Fibroblast of skin of back (primary cell): ENCODE data around the gene CFAP46.
"Not testable (repeated sequence)": the region's sequence is repeated elsewhere in the genome, so short reads cannot be mapped to it uniquely, and the experiment has no call there.

Experiments
- DNase-seq: peaks from one replicate; pipeline ENCODE4 v3.0.0-alpha.2; 2013

CFAP46 gene

DNA sequence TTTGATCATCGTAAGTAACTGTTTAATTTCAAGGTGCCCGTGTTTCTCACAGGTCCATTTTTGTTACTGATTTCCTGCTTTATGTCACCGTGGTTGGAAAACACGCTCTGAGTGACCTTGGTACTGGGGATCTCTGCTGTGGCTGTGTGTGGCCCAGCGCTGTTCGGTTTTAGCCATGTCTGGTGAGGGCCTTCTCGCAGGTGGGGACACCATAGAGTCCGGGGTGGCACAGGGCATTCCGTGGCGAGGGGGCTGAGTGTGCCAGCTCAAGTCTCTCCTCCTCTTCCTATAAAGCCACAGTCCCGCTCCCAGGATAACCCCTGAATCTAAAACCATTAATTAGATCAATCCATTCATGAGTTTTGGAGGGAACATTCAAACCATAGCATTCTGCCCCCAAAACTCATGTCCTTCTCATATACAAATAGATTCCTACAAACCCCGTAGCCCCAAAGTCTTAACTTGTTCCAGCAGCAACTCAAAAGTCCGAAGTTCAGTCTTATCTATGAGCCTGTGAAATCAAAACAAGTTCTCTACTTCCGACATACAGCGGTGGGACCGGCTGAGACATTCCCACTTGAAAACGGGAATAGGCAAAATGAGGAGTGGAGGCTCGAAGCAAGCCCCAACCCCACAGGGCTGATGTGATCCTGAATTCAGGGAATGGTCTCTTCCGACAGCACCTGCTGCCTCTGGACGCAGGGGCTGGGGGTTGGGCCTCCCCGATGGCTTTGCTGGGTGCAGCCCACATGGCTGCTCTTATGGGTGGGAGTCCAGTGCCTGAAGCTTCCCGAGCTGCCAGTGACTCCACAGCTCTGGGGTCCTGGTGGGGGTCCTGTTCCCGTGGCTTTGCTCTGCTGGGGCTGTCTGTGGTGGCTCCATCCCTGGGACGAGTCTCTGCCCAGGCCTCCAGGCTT, 101.4 kb downstream of the CFAP46 start:
- no peak for DNase-seq

DNA sequence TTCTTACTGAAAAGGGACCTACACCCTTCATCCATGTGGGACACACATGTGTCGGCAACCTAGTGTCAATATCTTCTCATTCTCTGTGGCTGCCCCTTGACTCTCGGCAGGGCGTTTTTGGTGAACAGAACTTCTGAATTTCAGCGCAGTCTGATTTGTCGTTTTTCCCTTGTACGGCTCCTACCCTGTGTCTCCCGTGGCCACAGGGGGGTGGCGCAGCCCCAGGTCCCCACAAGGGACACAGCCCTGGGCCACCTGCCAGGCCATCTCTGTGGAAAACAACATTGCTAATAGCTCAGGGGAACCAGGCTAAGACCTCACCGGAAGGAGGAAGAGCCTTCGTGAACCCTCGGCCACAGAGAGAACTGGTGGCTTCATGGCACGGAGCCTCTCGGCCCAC, 103.3 kb downstream of the CFAP46 start:
- DNase-seq = no peak

DNA sequence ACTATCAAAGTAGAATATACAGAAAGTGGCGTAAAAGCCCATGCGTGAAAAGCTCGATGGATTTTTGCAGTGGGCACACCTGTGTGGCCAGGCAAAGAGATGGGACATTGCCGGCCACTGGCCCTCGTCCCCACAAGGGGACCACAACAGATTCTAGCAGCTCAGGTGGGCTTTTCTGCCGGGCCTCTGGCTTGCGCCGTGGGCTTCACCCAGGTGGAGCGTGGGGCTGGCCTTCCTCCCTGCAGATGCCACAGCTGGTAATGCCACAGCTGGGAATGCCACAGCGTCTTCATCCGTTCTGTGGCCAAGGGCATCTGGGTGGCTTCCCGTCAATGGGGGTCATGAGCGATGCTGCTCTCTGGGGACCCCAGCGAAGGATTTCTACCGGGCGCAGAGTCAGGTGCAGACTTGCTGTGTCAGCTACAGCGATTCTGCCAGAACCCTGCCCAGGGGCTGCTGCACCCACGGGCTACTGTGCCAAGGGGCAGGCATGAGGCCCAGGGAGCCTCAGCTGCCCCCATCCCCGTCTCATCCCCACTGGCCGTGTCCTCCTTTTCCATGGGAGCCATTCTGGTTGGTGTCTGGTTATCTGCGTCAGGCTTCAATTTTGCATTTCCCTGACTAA, 103.9 kb downstream of the CFAP46 start:
- DNase-seq = no peak

DNA sequence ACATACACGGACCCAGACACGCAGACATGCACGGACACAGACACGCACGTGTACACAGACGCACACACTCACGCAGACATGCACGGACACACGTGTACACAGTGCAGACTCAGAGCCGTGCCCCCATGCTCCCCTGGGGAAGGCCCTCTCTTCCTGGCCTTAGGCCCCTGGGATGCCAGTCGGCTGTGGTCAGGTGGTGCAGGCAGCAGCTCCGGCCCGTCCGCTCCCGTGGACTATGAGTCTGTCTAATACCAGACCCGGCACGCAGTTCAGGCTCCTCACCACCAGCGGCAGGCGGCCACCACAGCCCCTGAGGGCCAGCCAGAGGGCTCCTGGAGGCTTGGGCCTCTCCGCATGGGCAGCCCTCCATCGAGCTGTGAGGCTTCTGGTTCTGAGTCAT, 104.5 kb downstream of the CFAP46 start:
- DNase-seq = no peak

DNA sequence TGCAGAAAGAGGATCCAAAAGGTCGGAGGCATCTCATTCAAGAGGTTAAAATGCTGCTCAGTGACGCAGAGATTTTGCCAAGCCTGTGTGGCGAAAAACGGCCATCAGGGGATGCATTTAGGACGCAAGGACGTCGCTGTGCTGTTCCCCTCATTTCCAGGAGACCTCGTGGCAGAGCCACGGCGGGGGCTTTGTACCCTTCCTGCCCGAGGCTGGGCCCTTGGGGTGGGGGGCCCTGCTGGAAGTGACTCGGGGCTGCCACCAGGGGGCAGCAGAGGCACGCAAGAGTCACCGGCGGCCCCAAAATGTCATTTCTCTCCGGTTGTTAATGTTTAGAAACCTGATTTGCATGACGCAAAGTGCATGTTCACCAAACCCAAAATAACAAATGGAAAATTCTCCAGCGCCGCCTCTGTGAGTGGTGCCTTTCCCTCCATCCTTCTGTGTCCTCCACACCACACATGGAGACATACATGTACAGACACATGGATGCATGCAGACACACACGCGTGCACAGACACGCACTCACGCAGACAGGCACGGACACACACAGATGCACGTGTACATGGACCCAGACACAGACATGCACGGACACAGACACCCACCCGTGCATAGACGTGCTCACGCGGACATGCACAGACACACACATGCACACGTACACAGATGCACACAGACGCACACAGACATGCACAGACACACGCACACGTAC, 105.4 kb downstream of the CFAP46 start:
- DNase-seq = peak; percentile 5

DNA sequence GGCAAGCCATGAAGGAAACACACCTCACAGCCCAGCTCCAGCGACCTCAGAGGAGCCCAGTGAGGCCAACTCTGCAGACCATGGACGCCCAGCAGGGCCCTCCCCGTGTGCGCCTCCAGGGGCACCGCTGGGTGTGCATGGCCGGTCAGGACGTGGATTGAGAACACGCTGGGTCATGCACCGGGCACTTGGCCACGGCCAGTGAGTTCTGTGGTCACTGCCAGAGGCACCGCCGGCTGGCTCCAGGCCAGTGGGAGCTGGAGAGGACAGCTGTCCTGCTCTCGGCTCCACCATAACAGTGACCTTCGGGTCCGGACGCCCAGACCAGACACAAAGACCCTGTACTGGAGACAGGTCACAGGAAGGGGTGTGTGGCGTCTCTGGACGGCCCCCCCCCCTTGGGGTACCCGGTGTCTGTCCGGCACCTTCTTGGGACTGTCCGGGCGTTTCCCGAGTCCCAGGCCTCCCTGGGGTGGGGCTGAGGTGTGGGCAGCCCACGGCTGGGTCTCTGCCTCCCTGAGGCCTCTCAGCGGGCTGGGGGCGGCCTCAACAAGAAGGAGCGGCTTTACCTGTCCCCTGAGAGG, 106.0 kb downstream of the CFAP46 start:
- DNase-seq = no peak

DNA sequence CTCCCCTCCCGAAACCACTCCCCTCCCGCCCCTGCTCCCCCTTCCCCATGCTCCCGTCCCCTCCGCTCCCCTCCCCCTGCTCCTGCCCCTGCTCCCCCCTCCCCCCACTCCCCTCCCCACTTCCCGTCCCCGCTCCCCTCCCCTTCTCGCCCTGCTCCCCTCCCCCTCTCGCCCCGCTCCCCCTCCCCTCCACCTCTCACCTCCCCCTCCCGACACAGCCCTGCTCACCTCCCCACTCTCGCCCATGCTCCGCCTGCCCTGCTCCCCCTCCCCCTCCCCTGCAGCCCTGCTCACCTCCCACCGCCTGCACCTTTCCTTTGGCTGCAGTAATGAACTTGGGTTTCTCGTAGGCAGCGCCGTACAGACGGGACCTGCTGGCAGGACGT, 106.5 kb downstream of the CFAP46 start:
- DNase-seq = no peak

DNA sequence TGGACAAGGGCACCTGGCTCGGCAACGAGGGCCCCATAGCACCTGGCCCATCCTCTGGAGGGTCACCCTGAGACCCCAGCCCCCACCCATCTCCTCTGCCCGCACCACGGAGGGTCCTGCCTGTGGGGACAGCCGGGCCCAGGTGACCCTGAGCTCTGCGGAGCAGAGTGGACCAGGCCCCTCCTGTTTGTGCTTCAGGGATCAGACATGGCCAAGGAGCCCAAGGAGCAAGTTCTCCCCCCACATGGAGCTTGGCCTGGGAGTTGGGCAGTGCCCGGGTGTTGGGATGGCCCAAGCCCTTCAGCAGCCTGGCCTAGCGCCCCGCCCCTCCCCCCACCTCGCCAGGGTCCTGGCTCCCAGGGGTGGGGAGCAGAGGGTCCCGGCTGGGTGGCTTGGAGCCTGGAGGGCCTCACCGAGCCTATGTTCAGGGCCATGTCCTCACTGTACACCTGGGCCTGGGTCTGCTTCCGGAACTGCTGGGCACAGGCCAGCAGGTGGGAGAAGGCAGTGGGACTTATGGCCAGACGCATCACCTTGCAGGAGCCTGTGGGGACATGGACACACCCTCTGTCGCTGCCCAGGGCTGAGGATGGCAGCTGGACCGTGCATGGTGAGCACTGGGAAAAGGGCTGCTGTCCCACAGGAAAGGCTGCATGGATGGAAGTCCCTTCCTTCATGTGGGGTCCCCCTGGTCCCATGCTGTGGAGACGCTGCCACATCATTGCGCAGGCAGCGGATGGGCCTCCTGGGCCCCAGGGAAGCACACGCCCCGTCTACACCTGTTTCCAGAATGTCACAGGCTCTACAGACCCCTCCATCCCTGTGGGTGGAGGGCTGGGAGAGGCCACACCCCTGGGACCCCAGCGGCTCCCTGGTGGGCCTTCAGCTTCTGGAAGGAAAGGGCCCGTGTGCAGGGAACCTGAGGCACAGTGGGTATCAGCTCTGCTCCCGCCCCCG, 107.2 kb downstream of the CFAP46 start:
- DNase-seq = no peak

DNA sequence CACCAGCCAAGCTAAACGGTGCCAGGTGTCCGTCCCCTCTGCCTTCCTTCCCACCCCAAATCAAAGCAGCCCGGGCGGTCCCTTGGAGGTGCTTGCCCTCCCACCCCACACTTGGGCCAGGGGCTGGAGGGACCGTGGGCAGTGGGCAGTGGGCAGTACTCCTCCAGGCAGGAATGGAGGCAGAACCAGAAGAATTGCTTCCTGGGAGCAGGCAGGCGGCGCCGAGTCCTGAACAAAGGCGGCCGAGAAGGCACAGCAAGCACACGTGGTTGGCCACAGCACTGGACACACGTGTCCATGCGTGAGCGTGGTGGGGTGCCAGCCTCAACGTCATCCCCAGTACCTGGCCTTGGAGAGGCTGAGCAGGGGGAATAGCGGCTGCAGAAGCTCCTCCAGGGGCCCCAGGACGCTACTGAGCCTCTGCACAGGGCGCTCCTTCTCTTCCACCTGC, 108.0 kb downstream of the CFAP46 start:
- DNase-seq = no peak

DNA sequence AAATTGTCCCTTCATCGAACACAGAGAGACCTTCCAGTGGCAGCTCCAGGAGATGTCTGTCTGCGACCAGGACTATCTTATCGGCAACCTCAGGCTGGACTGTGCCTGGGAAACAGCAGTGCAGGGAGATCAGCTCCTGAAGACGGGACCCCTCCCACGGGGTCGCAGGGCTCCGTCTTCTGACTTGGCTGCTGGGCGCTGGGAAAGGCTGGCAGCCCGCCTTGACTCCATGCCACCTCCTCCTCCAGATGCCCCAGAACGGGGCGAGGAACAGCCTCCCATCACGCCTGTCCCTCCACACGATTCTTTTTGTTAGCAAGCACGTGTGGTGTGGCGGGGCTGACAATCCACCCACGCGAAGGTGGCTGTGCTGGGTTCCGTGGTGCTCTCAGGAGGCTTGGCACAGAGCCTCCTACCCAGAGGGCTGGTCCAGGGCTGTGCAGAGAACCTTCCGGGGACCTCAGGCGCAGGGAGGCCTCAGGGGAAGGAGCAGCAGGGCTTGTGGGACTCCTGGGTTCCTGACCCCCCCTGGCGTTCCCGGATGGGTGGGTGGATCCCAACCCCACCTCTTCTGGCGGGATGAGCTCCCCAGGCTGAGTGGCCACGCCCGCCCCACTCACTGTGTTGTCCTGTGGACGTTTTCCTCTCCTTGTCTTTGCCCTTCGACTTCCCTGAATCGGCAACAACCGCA, 108.8 kb downstream of the CFAP46 start:
- DNase-seq = no peak

DNA sequence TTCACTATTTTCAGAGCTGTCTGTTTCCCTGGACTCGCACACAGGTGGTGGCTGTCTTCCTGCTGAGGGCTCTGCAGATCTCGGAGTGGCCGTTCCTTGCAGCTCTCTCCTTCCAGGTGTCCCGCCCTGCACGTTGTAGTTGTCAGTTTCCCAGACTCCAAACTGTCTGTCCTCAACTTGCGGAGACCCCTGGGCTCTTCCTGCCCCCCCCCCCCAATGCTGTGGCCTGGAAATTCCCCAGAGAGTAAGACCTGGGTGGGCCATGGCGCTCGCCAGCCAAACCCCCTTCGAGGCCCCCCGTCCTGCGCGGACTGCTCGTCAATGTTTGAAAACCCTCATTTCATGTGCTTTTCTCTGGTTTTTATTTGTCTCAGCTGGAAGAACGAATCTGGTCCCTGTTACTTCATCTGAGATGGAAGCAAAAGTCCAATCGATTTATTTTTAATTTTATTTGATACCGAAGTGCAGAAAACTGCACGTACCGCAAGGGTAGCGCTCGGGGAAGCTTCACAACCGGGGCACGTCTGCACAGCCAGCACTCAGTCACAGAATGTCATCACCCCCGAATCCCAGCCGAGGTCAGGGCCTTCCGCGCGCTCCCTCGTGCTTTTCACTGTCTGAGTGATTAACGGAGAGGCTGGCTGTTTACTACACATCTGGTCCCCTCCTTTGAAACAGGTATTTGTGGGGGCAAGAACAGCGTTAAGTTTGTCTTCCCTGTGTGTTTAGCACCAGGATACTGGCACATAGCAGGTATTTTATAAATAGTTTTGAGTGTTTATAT, 110.0 kb downstream of the CFAP46 start:
- DNase-seq = no peak

DNA sequence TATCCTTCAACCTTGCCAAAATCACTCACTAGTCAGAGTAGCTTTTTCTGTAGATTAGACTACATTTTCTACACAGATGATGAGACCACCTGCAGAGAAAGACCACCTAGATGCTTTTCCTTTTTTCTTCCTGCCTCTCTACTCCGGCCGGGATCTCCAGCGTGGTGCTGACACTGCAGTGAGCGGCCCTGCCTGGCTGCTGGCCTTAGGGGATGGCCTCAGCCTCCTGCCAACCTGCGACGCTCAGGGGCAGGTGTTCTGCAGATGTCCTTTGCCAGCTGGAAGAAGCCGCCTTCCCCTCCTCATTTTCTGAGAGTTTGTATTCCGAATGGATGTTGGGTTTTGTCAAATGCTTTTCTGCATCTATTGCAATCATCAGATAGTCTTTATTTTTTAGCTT, 113.0 kb downstream of the CFAP46 start:
- DNase-seq = no peak

DNA sequence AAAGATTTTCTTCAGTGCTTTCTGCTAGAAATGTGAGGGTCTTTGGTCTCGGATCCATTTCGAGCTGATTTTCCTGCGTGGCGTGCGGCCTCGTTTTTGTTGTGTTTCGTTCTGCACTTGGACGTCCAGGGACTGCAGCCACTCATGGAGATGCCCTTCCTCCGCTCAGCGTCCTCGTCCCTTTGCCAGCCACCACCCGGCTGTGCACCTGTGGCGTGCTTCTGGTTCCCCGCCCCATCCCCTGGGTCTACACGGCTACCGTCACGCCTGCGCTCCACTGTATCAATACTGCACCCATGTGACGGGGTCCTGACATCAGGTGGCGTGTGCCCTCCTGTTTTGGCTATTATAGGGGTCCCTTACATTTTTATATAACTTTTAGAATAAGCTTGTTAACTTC, 113.7 kb downstream of the CFAP46 start:
- DNase-seq = no peak

DNA sequence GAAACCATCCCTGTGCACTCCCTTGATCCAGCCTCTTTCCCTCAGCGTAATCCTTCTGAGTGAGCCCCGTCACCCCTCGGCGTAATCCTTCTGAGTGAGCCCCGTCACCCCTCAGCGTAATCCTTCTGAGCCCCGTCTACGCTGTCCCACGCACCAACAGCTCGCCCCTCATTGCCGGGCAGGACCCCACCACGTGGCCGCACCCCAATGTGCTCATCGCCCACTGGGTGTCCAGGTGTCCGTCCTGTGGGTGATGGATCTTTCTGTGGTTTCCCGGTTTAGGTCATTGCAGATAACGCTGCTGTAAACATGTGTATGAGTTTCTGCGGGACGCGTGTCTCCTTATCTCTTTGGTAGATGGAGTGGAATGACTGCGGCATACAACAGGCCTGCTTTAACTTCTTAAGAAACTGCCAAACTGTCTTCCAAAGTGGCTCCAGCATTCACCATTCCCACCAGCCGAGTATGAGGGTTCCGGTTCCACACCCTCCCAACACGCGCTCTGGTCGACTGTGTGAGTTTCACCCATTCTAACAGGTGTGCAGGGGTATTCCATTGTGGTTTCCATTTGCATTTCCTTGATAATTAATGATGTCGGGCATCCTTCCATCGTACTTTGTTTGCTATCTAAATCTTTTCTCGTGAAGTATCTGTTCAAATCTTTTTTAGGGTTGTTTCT, 114.4 kb downstream of the CFAP46 start:
- DNase-seq = no peak

DNA sequence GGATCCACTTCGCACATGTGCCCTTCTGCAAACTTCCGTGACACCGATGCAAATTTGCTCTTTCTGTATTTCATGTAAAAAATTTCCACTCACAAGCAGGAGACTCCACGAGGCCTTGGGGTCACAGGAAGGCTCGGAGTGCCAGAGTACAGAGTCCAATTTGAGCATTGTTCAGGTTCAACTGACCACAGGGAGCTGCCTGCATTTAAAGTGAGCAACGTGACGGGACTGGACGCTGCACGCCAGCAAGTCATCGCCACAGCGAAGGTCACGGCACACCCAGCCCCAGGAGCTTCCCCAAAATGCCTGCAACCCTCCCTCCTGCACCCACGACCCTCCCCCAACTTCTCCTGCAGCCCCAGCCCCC, 115.0 kb downstream of the CFAP46 start:
- DNase-seq = no peak

DNA sequence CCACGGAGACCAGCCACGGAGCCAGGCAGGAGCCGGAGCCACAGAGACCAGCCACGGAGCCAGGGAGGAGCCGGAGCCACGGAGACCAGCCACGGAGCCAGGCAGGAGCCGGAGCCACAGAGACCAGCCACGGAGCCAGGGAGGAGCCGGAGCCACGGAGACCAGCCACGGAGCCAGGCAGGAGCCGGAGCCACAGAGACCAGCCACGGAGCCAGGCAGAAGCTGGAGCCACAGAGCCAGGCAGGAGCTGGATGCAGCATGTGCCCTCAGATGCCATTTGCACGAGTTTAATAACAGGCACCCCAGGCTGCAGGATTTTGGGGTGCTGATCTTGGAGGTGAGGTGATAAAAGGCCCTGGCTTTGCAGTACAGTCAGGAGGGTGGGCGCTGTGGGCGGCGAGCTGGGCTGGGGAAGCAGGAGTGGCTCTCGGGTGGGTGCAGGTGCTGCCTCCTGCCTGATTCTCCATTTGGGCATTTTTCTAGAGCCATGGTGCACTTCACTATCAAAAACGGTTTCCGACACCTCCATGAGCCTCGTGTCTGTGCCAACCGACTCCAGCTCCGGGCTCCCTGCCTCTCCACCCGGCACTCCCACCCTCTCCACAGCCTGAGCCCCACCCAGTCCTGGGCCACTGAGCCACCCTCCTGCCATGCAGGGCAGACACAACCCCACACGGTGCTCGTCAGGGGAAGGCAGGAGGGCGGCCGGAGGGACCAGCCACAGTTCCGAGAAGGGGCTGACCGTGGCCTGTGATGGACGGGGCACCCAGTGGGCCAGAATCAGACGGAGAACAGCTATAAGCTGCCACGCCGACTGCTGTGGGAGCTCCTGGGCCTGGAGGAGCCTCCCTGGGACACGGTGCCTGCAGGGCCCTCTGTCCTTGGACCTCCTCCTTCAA, 115.6 kb downstream of the CFAP46 start:
- no peak for DNase-seq

DNA sequence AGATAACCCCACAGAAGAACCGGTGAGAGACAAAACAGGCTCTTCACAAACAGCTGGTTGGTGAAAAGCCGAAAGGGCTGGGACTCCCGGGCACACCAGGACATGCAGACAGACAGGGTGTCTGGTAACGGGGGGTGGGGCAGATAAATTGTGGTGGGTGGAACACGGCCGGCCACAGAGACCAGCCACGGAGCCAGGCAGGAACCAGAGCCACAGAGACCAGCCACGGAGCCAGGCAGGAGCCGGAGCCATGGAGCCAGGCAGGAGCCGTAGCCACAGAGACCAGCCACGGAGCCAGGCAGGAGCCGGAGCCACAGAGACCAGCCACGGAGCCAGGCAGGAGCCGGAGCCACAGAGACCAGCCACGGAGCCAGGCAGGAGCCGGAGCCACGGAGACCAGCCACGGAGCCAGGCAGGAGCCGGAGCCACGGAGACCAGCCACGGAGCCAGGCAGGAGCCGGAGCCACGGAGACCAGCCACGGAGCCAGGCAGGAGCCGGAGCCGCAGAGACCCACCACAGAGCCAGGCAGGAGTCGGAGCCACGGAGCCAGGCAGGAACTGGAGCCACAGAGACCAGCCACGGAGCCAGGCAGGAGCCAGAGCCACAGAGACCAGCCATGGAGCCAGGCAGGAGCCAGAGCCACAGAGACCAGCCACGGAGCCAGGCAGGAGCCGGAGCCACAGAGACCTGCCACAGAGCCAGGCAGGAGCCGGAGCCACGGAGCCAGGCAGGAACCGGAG, 116.4 kb downstream of the CFAP46 start:
- not testable (repeated sequence) for DNase-seq

DNA sequence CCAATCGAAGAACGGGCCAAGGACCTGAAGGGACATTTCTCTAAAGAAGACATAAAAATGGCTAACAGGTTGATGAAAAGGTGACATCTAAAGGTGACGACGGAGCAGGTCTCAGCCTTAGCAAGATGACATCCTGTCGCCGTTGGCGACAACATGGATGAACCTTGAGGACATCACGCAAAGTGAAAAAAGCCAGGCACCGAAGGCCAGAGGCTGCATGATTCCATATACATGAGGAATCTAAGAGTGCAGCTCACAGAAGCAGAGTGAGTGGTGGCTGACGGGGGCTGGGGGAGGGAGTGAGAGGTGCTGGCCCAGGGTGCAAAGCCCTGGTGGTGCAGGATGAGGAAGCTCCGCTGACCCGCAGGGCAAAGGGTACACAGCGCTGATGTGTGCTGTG, 122.3 kb downstream of the CFAP46 start:
- no peak for DNase-seq
